ENCODE results near the gene JDP2.

- TF ChIP-seq, protein P1, sequence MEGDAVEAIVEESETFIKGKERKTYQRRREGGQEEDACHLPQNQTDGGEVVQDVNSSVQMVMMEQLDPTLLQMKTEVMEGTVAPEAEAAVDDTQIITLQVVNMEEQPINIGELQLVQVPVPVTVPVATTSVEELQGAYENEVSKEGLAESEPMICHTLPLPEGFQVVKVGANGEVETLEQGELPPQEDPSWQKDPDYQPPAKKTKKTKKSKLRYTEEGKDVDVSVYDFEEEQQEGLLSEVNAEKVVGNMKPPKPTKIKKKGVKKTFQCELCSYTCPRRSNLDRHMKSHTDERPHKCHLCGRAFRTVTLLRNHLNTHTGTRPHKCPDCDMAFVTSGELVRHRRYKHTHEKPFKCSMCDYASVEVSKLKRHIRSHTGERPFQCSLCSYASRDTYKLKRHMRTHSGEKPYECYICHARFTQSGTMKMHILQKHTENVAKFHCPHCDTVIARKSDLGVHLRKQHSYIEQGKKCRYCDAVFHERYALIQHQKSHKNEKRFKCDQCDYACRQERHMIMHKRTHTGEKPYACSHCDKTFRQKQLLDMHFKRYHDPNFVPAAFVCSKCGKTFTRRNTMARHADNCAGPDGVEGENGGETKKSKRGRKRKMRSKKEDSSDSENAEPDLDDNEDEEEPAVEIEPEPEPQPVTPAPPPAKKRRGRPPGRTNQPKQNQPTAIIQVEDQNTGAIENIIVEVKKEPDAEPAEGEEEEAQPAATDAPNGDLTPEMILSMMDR (IDR thresholded peaks at IDR 0.05), result no peak
- TF ChIP-seq EZH2 (IDR thresholded peaks at IDR 0.05; ENCODE audit: borderline replicate concordance, insufficient read depth, low read depth, low read length, poor library complexity, severe bottlenecking), result no peak
These were observed 32.6 kb downstream of the JDP2 start for GRCh38 chr14:75460394-75460793.

Measured in B cell (primary cell).